Ramos (cell line): ENCODE measurements around the gene PHOX2A.

Source experiments
- in situ Hi-C: fragments of 300-500 bp; cut with MboI; formaldehyde crosslinking; loops from one replicate; pipeline ENCODE4 v1.14.3; 2022; ENCODE audit warnings: low sequenced_read_pairs; ENCODE audit not compliant: unreplicated experiment

The PHOX2A gene

GRCh38 chr11:72250661-72251464 is 6.9 kb upstream of the PHOX2A start:
- in situ Hi-C loops: no loop called here

- in situ Hi-C loops: no loop called here
Observed at GRCh38 chr11:72249961-72250360, 6.0 kb upstream of the PHOX2A start.

GRCh38 chr11:72247584-72247983 is 3.6 kb upstream of the PHOX2A start:
- in situ Hi-C loops: no loop called here

GRCh38 chr11:72245263-72245816 is 1.4 kb upstream of the PHOX2A start:
- in situ Hi-C loops: no loop called here

GRCh38 chr11:72244361-72245262 is 636 bp upstream of the PHOX2A start:
- in situ Hi-C loops: no loop called here

- in situ Hi-C loops: no loop called here
Observed at GRCh38 chr11:72243173-72244059, 560 bp downstream of the PHOX2A start.

GRCh38 chr11:72242141-72242540 is 1.8 kb downstream of the PHOX2A start:
- in situ Hi-C loops: no loop called here

- in situ Hi-C loops: no loop called here
Observed at GRCh38 chr11:72241291-72241781, 2.6 kb downstream of the PHOX2A start.

- in situ Hi-C loops: no loop called here
Observed at GRCh38 chr11:72240461-72241290, 3.3 kb downstream of the PHOX2A start.

- in situ Hi-C loops: no loop called here
Observed at GRCh38 chr11:72239849-72240460, 4.0 kb downstream of the PHOX2A start.

- in situ Hi-C loops: no loop called here
Observed at GRCh38 chr11:72239313-72239848, 4.6 kb downstream of the PHOX2A start.

- in situ Hi-C loops: no loop called here
Observed at GRCh38 chr11:72238492-72239312, 5.3 kb downstream of the PHOX2A start.

- in situ Hi-C loops: no loop called here
Observed at GRCh38 chr11:72238040-72238450, 5.9 kb downstream of the PHOX2A start.

GRCh38 chr11:72237112-72237931 is 6.7 kb downstream of the PHOX2A start:
- in situ Hi-C loops: no loop called here

GRCh38 chr11:72236774-72237111 is 7.2 kb downstream of the PHOX2A start:
- in situ Hi-C loops: no loop called here

GRCh38 chr11:72236083-72236697 is 7.8 kb downstream of the PHOX2A start:
- in situ Hi-C loops: no loop called here
